ENCODE data around the gene PCA3. TPM values are rescaled to one million over a fixed set of nuclear protein-coding genes. Genes with fewer than 3 reads are reported as not detected.

Gene PCA3
- total and polyA plus RNA-seq, 9 of the 15 experiments (the other 6 are each of a cell fraction or from before 2014, with no cell fraction given) = not detected

- TF ChIP-seq, protein P1, sequence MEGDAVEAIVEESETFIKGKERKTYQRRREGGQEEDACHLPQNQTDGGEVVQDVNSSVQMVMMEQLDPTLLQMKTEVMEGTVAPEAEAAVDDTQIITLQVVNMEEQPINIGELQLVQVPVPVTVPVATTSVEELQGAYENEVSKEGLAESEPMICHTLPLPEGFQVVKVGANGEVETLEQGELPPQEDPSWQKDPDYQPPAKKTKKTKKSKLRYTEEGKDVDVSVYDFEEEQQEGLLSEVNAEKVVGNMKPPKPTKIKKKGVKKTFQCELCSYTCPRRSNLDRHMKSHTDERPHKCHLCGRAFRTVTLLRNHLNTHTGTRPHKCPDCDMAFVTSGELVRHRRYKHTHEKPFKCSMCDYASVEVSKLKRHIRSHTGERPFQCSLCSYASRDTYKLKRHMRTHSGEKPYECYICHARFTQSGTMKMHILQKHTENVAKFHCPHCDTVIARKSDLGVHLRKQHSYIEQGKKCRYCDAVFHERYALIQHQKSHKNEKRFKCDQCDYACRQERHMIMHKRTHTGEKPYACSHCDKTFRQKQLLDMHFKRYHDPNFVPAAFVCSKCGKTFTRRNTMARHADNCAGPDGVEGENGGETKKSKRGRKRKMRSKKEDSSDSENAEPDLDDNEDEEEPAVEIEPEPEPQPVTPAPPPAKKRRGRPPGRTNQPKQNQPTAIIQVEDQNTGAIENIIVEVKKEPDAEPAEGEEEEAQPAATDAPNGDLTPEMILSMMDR (IDR thresholded peaks at IDR 0.05 in 2 of 3, conservative IDR thresholded peaks at IDR 0.05 in 1 of 3; ENCODE audit: insufficient read depth in 2 of 3, low read depth in 1 of 3, low read length in 3 of 3) = peak; percentile 55 to 70 (median 61); a peak in 5 of 6 replicates
- TF ChIP-seq NR2F6 (CRISPR knock-in tag; IDR thresholded peaks at IDR 0.05) = no peak
- peak; percentile 61 to 81 for TF ChIP-seq RAD21 (CRISPR knock-in tag; conservative IDR thresholded peaks at IDR 0.05 in 1 of 2, IDR thresholded peaks at IDR 0.05 in 1 of 2)
Observed at GRCh38 chr9:76810377-76810957, 46.2 kb downstream of the PCA3 start (continued).

DNA sequence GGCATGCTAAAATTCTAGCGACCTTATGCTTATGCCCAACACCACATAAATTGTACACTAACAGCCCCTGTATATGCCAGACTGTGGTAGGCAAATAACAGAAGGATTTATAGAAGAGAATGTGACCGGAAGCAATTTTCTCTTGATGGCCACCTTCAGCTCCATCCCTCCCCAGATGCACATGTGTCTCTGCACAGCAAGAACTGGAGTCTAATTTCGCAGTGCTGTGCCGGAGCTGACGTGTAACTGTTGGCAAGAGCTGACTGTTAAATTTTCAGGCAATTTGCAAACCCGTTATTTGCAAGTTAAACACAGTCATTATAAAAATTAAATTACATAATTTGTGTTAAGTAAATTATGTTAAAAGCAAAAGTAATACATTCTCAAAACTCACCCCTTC lies 48.4 kb downstream of the PCA3 start:
- 2% methylated on average over 6 of the region's 6 CpGs for WGBS (ENCODE audit: insufficient coverage, low coverage, missing lambda C conversion rate)
- H3K36me3 ChIP-seq (ENCODE audit: control insufficient read depth, insufficient read depth, low read length) = no peaks in the 10 kb centered on the region
- H3K4me3 ChIP-seq = no peak overlapping the region
- H3K4me2 ChIP-seq (ENCODE audit: insufficient read depth, low read length) = no peak overlapping the region
- H2AFZ ChIP-seq (ENCODE audit: low read depth, low read length) = no peak overlapping the region
- H3K4me1 ChIP-seq (replicated peaks in 1 of 2; ENCODE audit: control insufficient read depth in 2 of 2, insufficient read depth in 2 of 2, low read length in 2 of 2) = no peaks in the 10 kb centered on the region
- no TSS peak for BruUV-seq (replicated peaks)
- FAIRE-seq (no peak), DNase-seq (ENCODE audit: extremely low read depth in 1 of 4, low spot score in 3 of 4) (no peak), ATAC-seq (no peak)
- in situ Hi-C loops (cut with MboI) = loop anchor here (25.0 kb wide), 1 partner anchor 175 kb away; no protein-coding TSS in a partner anchor
- ChIA-PET POLR2A (interaction anchor here (0.6 kb wide), 1 partner anchor 1403 kb away, joined by 3 read pairs; no protein-coding TSS in a partner anchor), CTCF (ENCODE audit: low intra/inter-chr PET ratio) (no interaction called here)
- H3K9me1 ChIP-seq (ENCODE audit: control insufficient read depth, insufficient read depth, low read length) = no peaks in the 10 kb centered on the region
- H3K9ac ChIP-seq (ENCODE audit: insufficient read depth in 1 of 2, low read depth in 2 of 2, low read length in 2 of 2) = no peak overlapping the region
- H3K27ac ChIP-seq (ENCODE audit: extremely low read depth, low read depth, low read length) = no peak overlapping the region
- H3K9me3 ChIP-seq (replicated peaks; ENCODE audit: control insufficient read depth, insufficient read depth, low read depth, low read length) = no peaks in the 10 kb centered on the region
- no peaks in the 10 kb centered on the region for H3K79me2 ChIP-seq (ENCODE audit: control insufficient read depth, insufficient read depth, low read length)
- H3K27me3 ChIP-seq (ENCODE audit: control insufficient read depth in 2 of 2, insufficient read depth in 2 of 2, low read length in 2 of 2) = no peaks in the 10 kb centered on the region; a peak in 1 of 5 replicates
- H4K20me1 ChIP-seq (replicated peaks; ENCODE audit: control insufficient read depth, insufficient read depth, low read length) = no peaks in the 10 kb centered on the region
- intact Hi-C loops (cut with micrococcal nuclease) = no loop called here
- TF ChIP-seq, protein P2, sequence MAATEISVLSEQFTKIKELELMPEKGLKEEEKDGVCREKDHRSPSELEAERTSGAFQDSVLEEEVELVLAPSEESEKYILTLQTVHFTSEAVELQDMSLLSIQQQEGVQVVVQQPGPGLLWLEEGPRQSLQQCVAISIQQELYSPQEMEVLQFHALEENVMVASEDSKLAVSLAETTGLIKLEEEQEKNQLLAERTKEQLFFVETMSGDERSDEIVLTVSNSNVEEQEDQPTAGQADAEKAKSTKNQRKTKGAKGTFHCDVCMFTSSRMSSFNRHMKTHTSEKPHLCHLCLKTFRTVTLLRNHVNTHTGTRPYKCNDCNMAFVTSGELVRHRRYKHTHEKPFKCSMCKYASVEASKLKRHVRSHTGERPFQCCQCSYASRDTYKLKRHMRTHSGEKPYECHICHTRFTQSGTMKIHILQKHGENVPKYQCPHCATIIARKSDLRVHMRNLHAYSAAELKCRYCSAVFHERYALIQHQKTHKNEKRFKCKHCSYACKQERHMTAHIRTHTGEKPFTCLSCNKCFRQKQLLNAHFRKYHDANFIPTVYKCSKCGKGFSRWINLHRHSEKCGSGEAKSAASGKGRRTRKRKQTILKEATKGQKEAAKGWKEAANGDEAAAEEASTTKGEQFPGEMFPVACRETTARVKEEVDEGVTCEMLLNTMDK (IDR thresholded peaks at IDR 0.05; ENCODE audit: borderline replicate concordance, insufficient read depth, low read depth, low read length, poor library complexity, severe bottlenecking) = no peak
- no peak for TF ChIP-seq KDM5B (IDR thresholded peaks at IDR 0.05; ENCODE audit: insufficient replicate concordance, low read depth, low read length)
- no peak for TF ChIP-seq POLR2G (IDR thresholded peaks at IDR 0.05; ENCODE audit: low read depth, low read length)
- no peak for TF ChIP-seq SMAD3 (CRISPR knock-in tag; conservative IDR thresholded peaks at IDR 0.05)
- no peak for TF ChIP-seq GTF2B (IDR thresholded peaks at IDR 0.05; ENCODE audit: extremely low read depth, insufficient read length)
- no peak for TF ChIP-seq FOS (IDR thresholded peaks at IDR 0.05; ENCODE audit: extremely low read depth, insufficient read length)
- TF ChIP-seq TBL1XR1 (IDR thresholded peaks at IDR 0.05; ENCODE audit: low read length in 2 of 2) = no peak
- TF ChIP-seq HNRNPLL (IDR thresholded peaks at IDR 0.05; ENCODE audit: low read depth, low read length, poor library complexity, severe bottlenecking) = no peak
- no peak for TF ChIP-seq EWSR1 (IDR thresholded peaks at IDR 0.05; ENCODE audit: borderline replicate concordance, low read depth, partially characterized antibody)
- no peak for TF ChIP-seq CHD2 (IDR thresholded peaks at IDR 0.05; ENCODE audit: low read depth, low read length)
- TF ChIP-seq ZNF253 (CRISPR knock-in tag; conservative IDR thresholded peaks at IDR 0.05) = no peak
- TF ChIP-seq HNRNPK (IDR thresholded peaks at IDR 0.05; ENCODE audit: low read depth, low read length, poor library complexity, severe bottlenecking) = no peak
